Measurements from ENCODE around the gene HCN2. TPM values are rescaled to one million over a fixed set of nuclear protein-coding genes. Genes with fewer than 3 reads are reported as not detected.

Gene HCN2
- total and polyA plus RNA-seq, 9 of the 15 experiments (the other 6 are each of a cell fraction or from before 2014, with no cell fraction given): 0.29 to 4.2 (median 0.82) TPM; not detected in 2

GRCh38 chr19:616062-616700, 26.5 kb downstream of the HCN2 start:
- Histone ChIP-seq H3K36me3 (ENCODE audit: control insufficient read depth, insufficient read depth, low read length) (peaks cover 66% of the 10 kb centered on the region; the same call in 2 of the 3 replicates), H3K4me2 (ENCODE audit: insufficient read depth, low read length) (no peak overlapping the region), H3K27me3 (ENCODE audit: control insufficient read depth in 2 of 2, insufficient read depth in 2 of 2, low read length in 2 of 2) (no peaks in the 10 kb centered on the region), H4K20me1 (replicated peaks; ENCODE audit: control insufficient read depth, insufficient read depth, low read length) (no peaks in the 10 kb centered on the region), H3K4me1 (replicated peaks in 1 of 2; ENCODE audit: control insufficient read depth in 2 of 2, insufficient read depth in 2 of 2, low read length in 2 of 2) (peaks cover 4 to 22% of the 10 kb centered on the region in 2 experiments), H3K79me2 (ENCODE audit: control insufficient read depth, insufficient read depth, low read length) (no peaks in the 10 kb centered on the region), H3K9ac (ENCODE audit: insufficient read depth in 1 of 2, low read depth in 2 of 2, low read length in 2 of 2) (no peak overlapping the region), H3K9me3 (replicated peaks; ENCODE audit: control insufficient read depth, insufficient read depth, low read depth, low read length) (no peaks in the 10 kb centered on the region; the same call in 1 of the 2 replicates), H3K9me1 (ENCODE audit: control insufficient read depth, insufficient read depth, low read length) (no peaks in the 10 kb centered on the region), H3K4me3 (no peak overlapping the region), H3K27ac (ENCODE audit: extremely low read depth, low read depth, low read length) (no peak overlapping the region), H2AFZ (ENCODE audit: low read depth, low read length) (no peak overlapping the region)
- no peak for ATAC-seq
- no peak for FAIRE-seq
- intact Hi-C loops (cut with micrococcal nuclease) (no loop called here), in situ Hi-C loops (cut with MboI) (no loop called here)
- ChIA-PET POLR2A (no interaction called here), CTCF (ENCODE audit: low intra/inter-chr PET ratio) (no interaction called here)
- no peak for DNase-seq (ENCODE audit: extremely low read depth in 1 of 4, low spot score in 3 of 4)
- 100% methylated on average over 7 of the region's 97 CpGs for WGBS (ENCODE audit: insufficient coverage, low coverage, missing lambda C conversion rate)
- no TSS peak for BruUV-seq (replicated peaks)
- no peak for TF ChIP-seq SMARCB1 (IDR thresholded peaks at IDR 0.05; ENCODE audit: insufficient read length, low read depth)
- peak; percentile 37; the same call in 1 of the 2 replicates for TF ChIP-seq POLR2G (IDR thresholded peaks at IDR 0.05; ENCODE audit: low read depth, low read length)
- TF ChIP-seq, protein P1, sequence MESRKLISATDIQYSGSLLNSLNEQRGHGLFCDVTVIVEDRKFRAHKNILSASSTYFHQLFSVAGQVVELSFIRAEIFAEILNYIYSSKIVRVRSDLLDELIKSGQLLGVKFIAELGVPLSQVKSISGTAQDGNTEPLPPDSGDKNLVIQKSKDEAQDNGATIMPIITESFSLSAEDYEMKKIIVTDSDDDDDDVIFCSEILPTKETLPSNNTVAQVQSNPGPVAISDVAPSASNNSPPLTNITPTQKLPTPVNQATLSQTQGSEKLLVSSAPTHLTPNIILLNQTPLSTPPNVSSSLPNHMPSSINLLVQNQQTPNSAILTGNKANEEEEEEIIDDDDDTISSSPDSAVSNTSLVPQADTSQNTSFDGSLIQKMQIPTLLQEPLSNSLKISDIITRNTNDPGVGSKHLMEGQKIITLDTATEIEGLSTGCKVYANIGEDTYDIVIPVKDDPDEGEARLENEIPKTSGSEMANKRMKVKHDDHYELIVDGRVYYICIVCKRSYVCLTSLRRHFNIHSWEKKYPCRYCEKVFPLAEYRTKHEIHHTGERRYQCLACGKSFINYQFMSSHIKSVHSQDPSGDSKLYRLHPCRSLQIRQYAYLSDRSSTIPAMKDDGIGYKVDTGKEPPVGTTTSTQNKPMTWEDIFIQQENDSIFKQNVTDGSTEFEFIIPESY (CRISPR knock-in tag; IDR thresholded peaks at IDR 0.05): peak; percentile 37; the same call in 1 of the 2 replicates
- no peak for TF ChIP-seq POLR2AphosphoS2 (IDR thresholded peaks at IDR 0.05; ENCODE audit: low read length)
- TF ChIP-seq ZNF217 (CRISPR knock-in tag; IDR thresholded peaks at IDR 0.05): no peak
